Esophagus muscularis mucosa (tissue), 3 donors: ENCODE measurements around the gene FASTK.

Source experiments
- CTCF ChIP-seq, 3 experiments: fragments of 200-600 bp in 2 of 3; fragments of 450-650 bp in 1 of 3; sonication (generic) in 2 of 3; IDR thresholded peaks; one replicate each; pipeline ENCODE4 v1.5.1; 2017 to 2019; ENCODE audit warnings: antibody characterized with exemption in 3 of 3, mild to moderate bottlenecking in 2 of 3, moderate library complexity in 1 of 3
- POLR2A ChIP-seq: fragments of 450-650 bp; IDR thresholded peaks from one replicate; pipeline ENCODE4 v1.6.1; 2017; ENCODE audit warnings: antibody characterized with exemption, moderate library complexity, mild to moderate bottlenecking, low read depth

GRCh38 chr7:151103973-151104372 is 23.4 kb upstream of the FASTK start:
- TF ChIP-seq CTCF (IDR thresholded peaks at IDR 0.05) (no peak), POLR2A (no peak)
